Measurements from ENCODE around the gene ZNHIT6.

DNA sequence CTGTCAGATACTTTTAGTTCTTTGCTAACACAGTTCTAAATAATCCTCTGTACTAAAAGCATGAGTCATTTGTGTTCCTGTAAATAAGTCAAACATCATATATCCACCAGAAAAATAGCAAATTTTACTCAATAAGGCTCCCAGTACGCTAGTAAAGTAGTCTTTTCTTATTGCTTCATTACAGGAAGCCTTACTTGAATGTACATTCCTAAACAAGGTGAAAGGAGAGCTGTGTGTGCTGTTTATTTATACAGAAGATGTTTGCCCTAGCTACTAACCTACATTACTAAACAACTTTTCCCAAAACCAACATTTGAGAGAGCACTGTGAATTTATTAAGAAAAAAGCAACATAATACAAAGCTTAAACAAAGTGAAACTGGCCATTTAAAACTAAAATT lies 52.0 kb downstream of the ZNHIT6 start:
- TF ChIP-seq, protein P1, sequence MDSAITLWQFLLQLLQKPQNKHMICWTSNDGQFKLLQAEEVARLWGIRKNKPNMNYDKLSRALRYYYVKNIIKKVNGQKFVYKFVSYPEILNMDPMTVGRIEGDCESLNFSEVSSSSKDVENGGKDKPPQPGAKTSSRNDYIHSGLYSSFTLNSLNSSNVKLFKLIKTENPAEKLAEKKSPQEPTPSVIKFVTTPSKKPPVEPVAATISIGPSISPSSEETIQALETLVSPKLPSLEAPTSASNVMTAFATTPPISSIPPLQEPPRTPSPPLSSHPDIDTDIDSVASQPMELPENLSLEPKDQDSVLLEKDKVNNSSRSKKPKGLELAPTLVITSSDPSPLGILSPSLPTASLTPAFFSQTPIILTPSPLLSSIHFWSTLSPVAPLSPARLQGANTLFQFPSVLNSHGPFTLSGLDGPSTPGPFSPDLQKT (IDR thresholded peaks at IDR 0.05; ENCODE audit: borderline replicate concordance, low read depth, low read length): no peak
- TF ChIP-seq ZNF701 (tag by site-specific recombination; IDR thresholded peaks at IDR 0.05) (no peak), ZNF202 (tag by site-specific recombination; IDR thresholded peaks at IDR 0.05; ENCODE audit: borderline replicate concordance) (no peak)
- TF ChIP-seq, protein P2, sequence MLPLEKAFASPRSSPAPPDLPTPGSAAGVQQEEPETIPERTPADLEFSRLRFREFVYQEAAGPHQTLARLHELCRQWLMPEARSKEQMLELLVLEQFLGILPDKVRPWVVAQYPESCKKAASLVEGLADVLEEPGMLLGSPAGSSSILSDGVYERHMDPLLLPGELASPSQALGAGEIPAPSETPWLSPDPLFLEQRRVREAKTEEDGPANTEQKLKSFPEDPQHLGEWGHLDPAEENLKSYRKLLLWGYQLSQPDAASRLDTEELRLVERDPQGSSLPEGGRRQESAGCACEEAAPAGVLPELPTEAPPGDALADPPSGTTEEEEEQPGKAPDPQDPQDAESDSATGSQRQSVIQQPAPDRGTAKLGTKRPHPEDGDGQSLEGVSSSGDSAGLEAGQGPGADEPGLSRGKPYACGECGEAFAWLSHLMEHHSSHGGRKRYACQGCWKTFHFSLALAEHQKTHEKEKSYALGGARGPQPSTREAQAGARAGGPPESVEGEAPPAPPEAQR (tag by site-specific recombination; IDR thresholded peaks at IDR 0.05): no peak
